Coronary artery (tissue), 2 donors: ENCODE results near the gene PBXIP1.
"Not testable (repeated sequence)": the region's sequence is repeated elsewhere in the genome, so short reads cannot be mapped to it uniquely, and the experiment has no call there.

Experiments
- DNase-seq: peaks from one replicate; pipeline ENCODE4 v3.0.0-alpha.2; 2017; ENCODE audit warnings: low spot score
- H3K27ac ChIP-seq, 2 donors: fragments of 200-600 bp; sonication (generic); one replicate each; pipeline ENCODE4 v1.5.1; 2016 to 2019
- H3K4me3 ChIP-seq: fragments of 200-600 bp; sonication (generic); 2 replicates; pipeline ENCODE4 v1.5.1; 2016; ENCODE audit warnings: mild to moderate bottlenecking, moderate library complexity
- CTCF ChIP-seq: fragments of 200-600 bp; sonication (generic); IDR thresholded peaks from one replicate; pipeline ENCODE4 v1.5.1; 2019; ENCODE audit warnings: antibody characterized with exemption

Gene PBXIP1

GRCh38 chr1:154992721-154993571, 37.0 kb upstream of the PBXIP1 start:
- Histone ChIP-seq H3K27ac (no peak overlapping the region), H3K4me3 (no peak overlapping the region)
- no peak for TF ChIP-seq CTCF
- DNase-seq, result no peak

DNA sequence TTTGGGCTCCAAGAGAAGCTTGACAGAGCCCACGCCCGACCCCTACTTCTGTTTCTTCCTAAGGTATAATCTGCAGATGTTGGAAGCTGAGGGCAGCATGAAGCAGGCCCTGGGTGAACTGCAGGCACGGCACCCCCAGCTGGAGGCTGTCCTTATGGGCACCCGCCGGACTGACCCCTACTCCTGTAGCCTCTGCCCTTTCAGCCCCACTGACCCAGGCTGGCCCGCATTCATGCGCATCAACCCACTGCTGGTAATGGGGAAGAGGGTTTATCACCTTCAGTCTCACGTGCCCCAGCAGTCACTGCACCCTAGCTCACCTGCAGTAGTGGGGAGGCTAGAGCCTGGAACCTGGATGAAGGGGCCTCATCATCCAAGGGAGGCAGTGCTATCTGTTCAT, 34.4 kb upstream of the PBXIP1 start:
- Histone ChIP-seq H3K4me3 (no peak overlapping the region), H3K27ac (no peak overlapping the region)
- no peak for TF ChIP-seq CTCF
- no peak for DNase-seq

DNA sequence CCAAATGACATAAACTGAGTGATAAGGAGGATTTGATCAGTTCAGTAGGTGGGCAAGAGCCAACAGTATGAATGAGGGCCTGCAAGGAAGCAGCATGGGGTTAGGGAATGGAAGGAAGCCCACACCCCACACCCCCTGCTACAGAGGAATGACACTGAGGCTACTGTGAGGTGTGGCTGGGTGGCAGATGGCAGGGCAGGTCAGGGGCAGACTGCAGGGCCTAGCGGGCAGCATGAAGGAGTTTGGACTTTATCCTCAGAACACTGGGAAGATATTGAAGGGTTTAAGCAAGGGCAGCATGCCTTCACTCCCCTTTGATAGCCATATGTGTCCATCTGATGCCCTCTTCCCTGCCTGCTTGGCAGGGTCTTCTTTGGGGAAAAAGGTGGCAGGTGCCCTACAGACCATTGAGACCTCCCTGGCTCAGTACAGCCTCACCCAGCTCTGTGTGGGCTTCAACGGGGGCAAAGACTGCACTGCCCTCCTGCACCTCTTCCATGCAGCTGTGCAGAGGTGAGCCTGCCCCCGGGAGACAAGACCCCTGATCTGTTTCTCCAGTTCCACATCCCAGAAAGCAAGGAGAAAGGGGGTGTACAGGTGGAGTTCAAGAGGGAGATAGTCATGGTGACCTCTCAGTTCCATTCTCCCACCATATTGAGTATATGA, 33.4 kb upstream of the PBXIP1 start:
- no peak for TF ChIP-seq CTCF
- DNase-seq, result no peak
- Histone ChIP-seq H3K27ac (no peak overlapping the region), H3K4me3 (no peak overlapping the region)

GRCh38 chr1:154988058-154988954, 32.4 kb upstream of the PBXIP1 start:
- no peak for DNase-seq
- Histone ChIP-seq H3K27ac (no peak overlapping the region), H3K4me3 (no peak overlapping the region)
- no peak for TF ChIP-seq CTCF

DNA sequence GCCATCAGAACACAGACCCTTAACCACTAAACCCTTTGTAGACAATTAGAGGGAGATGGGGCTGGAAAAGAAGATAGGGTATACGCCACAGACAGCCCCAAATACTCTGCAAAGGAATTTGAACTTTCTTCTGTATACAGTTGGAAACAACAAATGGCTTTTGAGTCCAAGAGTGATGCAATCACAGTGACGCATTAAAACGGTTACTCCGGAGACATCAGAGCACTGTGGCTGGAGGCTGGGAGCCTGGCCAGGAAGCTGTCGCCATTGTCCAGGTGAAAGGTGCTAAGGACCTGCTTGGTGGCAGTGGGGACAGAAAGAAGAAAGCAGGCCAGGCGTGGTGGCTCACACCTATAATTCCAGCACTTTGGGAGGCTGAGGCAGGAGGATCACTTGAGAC, 31.4 kb upstream of the PBXIP1 start:
- no peak overlapping the region for H3K4me3 ChIP-seq
- DNase-seq, result no peak
- TF ChIP-seq CTCF, result no peak
- H3K27ac ChIP-seq, result no peak overlapping the region

GRCh38 chr1:154986736-154987135, 30.8 kb upstream of the PBXIP1 start:
- H3K4me3 ChIP-seq, H3K27ac ChIP-seq: not testable (repeated sequence)

More at GRCh38 chr1:154986736-154987135, 30.8 kb upstream of the PBXIP1 start:
- DNase-seq, result not testable (repeated sequence)
